OCI-LY7 (cell line): Measurements from ENCODE around the gene CHRM5.

Source experiments
- EZH2phosphoT487 ChIP-seq: fragments of 200-600 bp; sonication (generic); IDR thresholded peaks from 2 replicates; pipeline ENCODE4 v1.6.1; 2018; ENCODE audit warnings: low read depth, borderline replicate concordance, mild to moderate bottlenecking, mixed run types, antibody characterized with exemption, low read length, moderate library complexity, mixed read lengths
- TF ChIP-seq, protein P1 (sequence below): fragments of 200-600 bp; sonication (generic); conservative IDR thresholded peaks from 2 replicates; pipeline ENCODE4 v1.5.1; 2014; ENCODE audit warnings: mild to moderate bottlenecking, antibody characterized with exemption, low read length, moderate library complexity, mixed read lengths

DNA sequence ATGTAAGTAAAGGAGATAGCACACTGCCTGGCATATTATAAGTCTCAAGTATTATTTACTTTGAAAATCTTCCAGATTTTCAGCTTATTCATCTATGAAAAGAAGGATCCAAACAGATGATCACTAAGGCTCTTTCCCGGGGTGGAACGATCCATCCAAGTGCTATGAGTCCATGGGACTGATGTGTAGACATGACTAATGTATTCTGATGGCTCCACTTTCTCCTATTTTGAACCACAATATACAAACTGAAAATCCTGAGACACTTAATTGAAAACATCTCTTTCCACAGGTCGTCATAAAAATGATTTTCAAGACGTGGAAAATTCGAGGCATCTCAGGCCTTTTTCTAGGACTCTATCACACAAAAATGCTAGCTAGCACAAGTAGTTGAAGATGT, 33.4 kb upstream of the CHRM5 start:
- TF ChIP-seq, protein P1, sequence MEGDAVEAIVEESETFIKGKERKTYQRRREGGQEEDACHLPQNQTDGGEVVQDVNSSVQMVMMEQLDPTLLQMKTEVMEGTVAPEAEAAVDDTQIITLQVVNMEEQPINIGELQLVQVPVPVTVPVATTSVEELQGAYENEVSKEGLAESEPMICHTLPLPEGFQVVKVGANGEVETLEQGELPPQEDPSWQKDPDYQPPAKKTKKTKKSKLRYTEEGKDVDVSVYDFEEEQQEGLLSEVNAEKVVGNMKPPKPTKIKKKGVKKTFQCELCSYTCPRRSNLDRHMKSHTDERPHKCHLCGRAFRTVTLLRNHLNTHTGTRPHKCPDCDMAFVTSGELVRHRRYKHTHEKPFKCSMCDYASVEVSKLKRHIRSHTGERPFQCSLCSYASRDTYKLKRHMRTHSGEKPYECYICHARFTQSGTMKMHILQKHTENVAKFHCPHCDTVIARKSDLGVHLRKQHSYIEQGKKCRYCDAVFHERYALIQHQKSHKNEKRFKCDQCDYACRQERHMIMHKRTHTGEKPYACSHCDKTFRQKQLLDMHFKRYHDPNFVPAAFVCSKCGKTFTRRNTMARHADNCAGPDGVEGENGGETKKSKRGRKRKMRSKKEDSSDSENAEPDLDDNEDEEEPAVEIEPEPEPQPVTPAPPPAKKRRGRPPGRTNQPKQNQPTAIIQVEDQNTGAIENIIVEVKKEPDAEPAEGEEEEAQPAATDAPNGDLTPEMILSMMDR = no peak
- no peak for TF ChIP-seq EZH2phosphoT487
